Vagina (tissue), 2 donors: Measurements from ENCODE around the gene RPS6KB1. TPM values are rescaled to one million over a fixed set of nuclear protein-coding genes. Genes with fewer than 3 reads are reported as not detected.
"Not testable (repeated sequence)": the region's sequence is repeated elsewhere in the genome, so short reads cannot be mapped to it uniquely, and the experiment has no call there.

Experiments
- DNase-seq, 2 donors: peaks; one replicate each; pipeline ENCODE4 v3.0.0-alpha.2; 2017; ENCODE audit errors: extremely low spot score in 2 of 2
- H3K27ac ChIP-seq: fragments of 200-600 bp; sonication (generic); one replicate; pipeline ENCODE4 v1.5.1; 2019
- H3K27me3 ChIP-seq: fragments of 200-600 bp; sonication (generic); one replicate; pipeline ENCODE4 v1.5.1; 2019
- H3K36me3 ChIP-seq, 2 donors: fragments of 200-600 bp; sonication (generic); one replicate each; pipeline ENCODE4 v1.5.1; 2017 to 2019
- H3K4me1 ChIP-seq: fragments of 200-600 bp; sonication (generic); one replicate; pipeline ENCODE4 v1.5.1; 2019
- H3K4me3 ChIP-seq, 2 donors: fragments of 200-600 bp; sonication (generic); 1 replicate in 1 of 2; 2 replicates in 1 of 2; pipeline ENCODE4 v1.5.1; 2016 to 2019
- H3K9me3 ChIP-seq: fragments of 200-600 bp; sonication (generic); one replicate; pipeline ENCODE4 v1.5.1; 2019
- CTCF ChIP-seq, 3 experiments: fragments of 450-650 bp in 2 of 3; fragments of 200-600 bp in 1 of 3; sonication (generic) in 1 of 3; IDR thresholded peaks; one replicate each; pipeline ENCODE4 v1.5.1; 2017 to 2019; ENCODE audit warnings: antibody characterized with exemption in 3 of 3, mild to moderate bottlenecking in 2 of 3, moderate library complexity in 2 of 3
- POLR2A ChIP-seq, 2 donors: fragments of 450-650 bp; IDR thresholded peaks; one replicate each; pipeline ENCODE4 v1.6.1; 2017; ENCODE audit warnings: antibody characterized with exemption in 2 of 2, mild to moderate bottlenecking in 2 of 2, moderate library complexity in 2 of 2
- POLR2AphosphoS5 ChIP-seq, 2 donors: sonication (generic); formaldehyde crosslinking; IDR thresholded peaks; one replicate each; pipeline ENCODE4 v1.9.0; 2017; ENCODE audit warnings: antibody characterized with exemption in 2 of 2, mild to moderate bottlenecking in 2 of 2, low read depth in 1 of 2; ENCODE audit not compliant: insufficient read depth in 1 of 2
- intact Hi-C: fragments of 100-400 bp; cut with DNase I; formaldehyde crosslinking; loops from one replicate; pipeline ENCODE4 v1.15.1; 2023
- total RNA-seq: library from RNA; depleted of rRNA; stranded (reverse); fragments of >200 nt; gene quantifications from one replicate; pipeline ENCODE4 v1.2.3, GENCODE V29; 2016

RPS6KB1 gene
- total RNA-seq, 1 donor from 2014 or later = 96.7 TPM

GRCh38 chr17:59869941-59870218 lies 23.0 kb upstream of the RPS6KB1 start:
- H3K27me3 ChIP-seq = no peaks in the 10 kb centered on the region
- H3K4me3 ChIP-seq = no peak overlapping the region
- H3K9me3 ChIP-seq = no peaks in the 10 kb centered on the region
- DNase-seq = no peak
- intact Hi-C loops = loop anchor here (5.0 kb wide), 1 partner anchor 118 kb away; no protein-coding TSS in a partner anchor
- H3K4me1 ChIP-seq = no peaks in the 10 kb centered on the region
- no peak overlapping the region for H3K27ac ChIP-seq
- TF ChIP-seq CTCF (IDR thresholded peaks at IDR 0.05) = no peak
- TF ChIP-seq POLR2A (IDR thresholded peaks at IDR 0.05) = no peak
- TF ChIP-seq POLR2AphosphoS5 (IDR thresholded peaks at IDR 0.05; ENCODE audit: insufficient read depth in 1 of 2, low read depth in 1 of 2) = no peak
- H3K36me3 ChIP-seq = peaks cover 0 to 16% of the 10 kb centered on the region in 2 donors

- Histone ChIP-seq H3K4me1 (no peaks in the 10 kb centered on the region), H3K27me3 (no peaks in the 10 kb centered on the region), H3K27ac (no peak overlapping the region), H3K36me3 (peaks cover 0 to 16% of the 10 kb centered on the region in 2 donors), H3K9me3 (no peaks in the 10 kb centered on the region), H3K4me3 (no peak overlapping the region)
- intact Hi-C loops = no loop called here
- TF ChIP-seq POLR2AphosphoS5 (IDR thresholded peaks at IDR 0.05; ENCODE audit: insufficient read depth in 1 of 2, low read depth in 1 of 2) (no peak), POLR2A (IDR thresholded peaks at IDR 0.05) (no peak), CTCF (IDR thresholded peaks at IDR 0.05) (no peak)
- DNase-seq = no peak
These were observed 22.4 kb upstream of the RPS6KB1 start for GRCh38 chr17:59870482-59870881.

GRCh38 chr17:59872351-59872750 lies 20.6 kb upstream of the RPS6KB1 start:
- no peak for TF ChIP-seq CTCF (IDR thresholded peaks at IDR 0.05)
- no peak for TF ChIP-seq POLR2A (IDR thresholded peaks at IDR 0.05)
- TF ChIP-seq POLR2AphosphoS5 (IDR thresholded peaks at IDR 0.05; ENCODE audit: insufficient read depth in 1 of 2, low read depth in 1 of 2) = no peak
- Histone ChIP-seq H3K4me3 (no peak overlapping the region), H3K36me3 (peaks cover 0 to 27% of the 10 kb centered on the region in 2 donors), H3K9me3 (no peaks in the 10 kb centered on the region), H3K4me1 (no peaks in the 10 kb centered on the region), H3K27ac (no peak overlapping the region), H3K27me3 (no peaks in the 10 kb centered on the region)
- no peak for DNase-seq
- intact Hi-C loops = no loop called here

- H3K9me3 ChIP-seq, intact Hi-C loops, H3K4me1 ChIP-seq, DNase-seq, H3K27me3 ChIP-seq, H3K4me3 ChIP-seq, H3K27ac ChIP-seq: not testable (repeated sequence)
- H3K36me3 ChIP-seq = peaks cover 0 to 36% of the 10 kb centered on the region in 2 donors
These were observed 19.5 kb upstream of the RPS6KB1 start for GRCh38 chr17:59873414-59873813.

GRCh38 chr17:59874376-59874775 lies 18.5 kb upstream of the RPS6KB1 start:
- H3K4me1 ChIP-seq = no peaks in the 10 kb centered on the region
- intact Hi-C loops = no loop called here
- TF ChIP-seq CTCF (IDR thresholded peaks at IDR 0.05) = no peak
- no peak for TF ChIP-seq POLR2A (IDR thresholded peaks at IDR 0.05)
- TF ChIP-seq POLR2AphosphoS5 (IDR thresholded peaks at IDR 0.05; ENCODE audit: insufficient read depth in 1 of 2, low read depth in 1 of 2) = no peak
- peaks cover 0 to 45% of the 10 kb centered on the region in 2 donors for H3K36me3 ChIP-seq
- H3K9me3 ChIP-seq = no peaks in the 10 kb centered on the region
- DNase-seq = no peak
- H3K27ac ChIP-seq = no peak overlapping the region
- no peaks in the 10 kb centered on the region for H3K27me3 ChIP-seq
- no peak overlapping the region for H3K4me3 ChIP-seq

- no peak for TF ChIP-seq POLR2A (IDR thresholded peaks at IDR 0.05)
- no peak for TF ChIP-seq CTCF (IDR thresholded peaks at IDR 0.05)
- no peak for TF ChIP-seq POLR2AphosphoS5 (IDR thresholded peaks at IDR 0.05; ENCODE audit: insufficient read depth in 1 of 2, low read depth in 1 of 2)
- no peak overlapping the region for H3K27ac ChIP-seq
- no peaks in the 10 kb centered on the region for H3K9me3 ChIP-seq
- peaks cover 0 to 49% of the 10 kb centered on the region in 2 donors for H3K36me3 ChIP-seq
- no peaks in the 10 kb centered on the region for H3K27me3 ChIP-seq
- no peaks in the 10 kb centered on the region for H3K4me1 ChIP-seq
- intact Hi-C loops = no loop called here
- DNase-seq = no peak
- no peak overlapping the region for H3K4me3 ChIP-seq
These were observed 16.8 kb upstream of the RPS6KB1 start for GRCh38 chr17:59876107-59876506.
